ENCODE data around the gene PTGES.
"Not testable (repeated sequence)": the region's sequence is repeated elsewhere in the genome, so short reads cannot be mapped to it uniquely, and the experiment has no call there.

DNA sequence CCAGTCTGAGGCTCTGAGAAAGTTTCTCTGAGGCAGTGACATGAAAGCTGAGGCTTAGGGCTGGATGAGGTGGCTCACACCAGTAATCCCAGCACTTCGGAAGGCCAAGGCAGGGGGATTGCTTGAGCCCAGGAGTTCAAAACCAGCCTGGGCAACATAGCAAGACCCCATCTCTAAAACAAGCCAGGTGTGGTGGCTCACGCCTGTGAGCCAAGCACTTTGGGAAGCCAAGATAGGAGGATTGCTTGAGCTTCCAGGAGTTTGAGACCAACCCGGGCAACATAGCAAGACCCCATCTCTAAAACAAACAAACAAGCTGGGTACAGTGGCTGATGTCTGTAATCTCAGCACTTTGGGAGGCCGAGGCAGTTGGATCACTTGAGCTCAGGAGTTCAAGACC is 3.8 kb downstream of the PTGES start:
- not testable (repeated sequence) for TF ChIP-seq EZH2phosphoT487, EZH2 (IDR thresholded peaks at IDR 0.05)
- TF ChIP-seq, protein P1, sequence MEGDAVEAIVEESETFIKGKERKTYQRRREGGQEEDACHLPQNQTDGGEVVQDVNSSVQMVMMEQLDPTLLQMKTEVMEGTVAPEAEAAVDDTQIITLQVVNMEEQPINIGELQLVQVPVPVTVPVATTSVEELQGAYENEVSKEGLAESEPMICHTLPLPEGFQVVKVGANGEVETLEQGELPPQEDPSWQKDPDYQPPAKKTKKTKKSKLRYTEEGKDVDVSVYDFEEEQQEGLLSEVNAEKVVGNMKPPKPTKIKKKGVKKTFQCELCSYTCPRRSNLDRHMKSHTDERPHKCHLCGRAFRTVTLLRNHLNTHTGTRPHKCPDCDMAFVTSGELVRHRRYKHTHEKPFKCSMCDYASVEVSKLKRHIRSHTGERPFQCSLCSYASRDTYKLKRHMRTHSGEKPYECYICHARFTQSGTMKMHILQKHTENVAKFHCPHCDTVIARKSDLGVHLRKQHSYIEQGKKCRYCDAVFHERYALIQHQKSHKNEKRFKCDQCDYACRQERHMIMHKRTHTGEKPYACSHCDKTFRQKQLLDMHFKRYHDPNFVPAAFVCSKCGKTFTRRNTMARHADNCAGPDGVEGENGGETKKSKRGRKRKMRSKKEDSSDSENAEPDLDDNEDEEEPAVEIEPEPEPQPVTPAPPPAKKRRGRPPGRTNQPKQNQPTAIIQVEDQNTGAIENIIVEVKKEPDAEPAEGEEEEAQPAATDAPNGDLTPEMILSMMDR (IDR thresholded peaks at IDR 0.05), result not testable (repeated sequence)
